PFSK-1 (cell line): ENCODE results near the gene MINDY1.

Experiments used
- FOXP2 ChIP-seq: optimal IDR thresholded peaks from 2 replicates; pipeline ENCODE3; 2011; ENCODE audit warnings: borderline replicate concordance, control low read depth, inconsistent platforms; ENCODE audit not compliant: insufficient read depth; ENCODE audit errors: extremely low read length, extremely low read depth
- POLR2AphosphoS5 ChIP-seq: IDR thresholded peaks from 2 replicates; pipeline ENCODE4 v1.6.1; 2012; ENCODE audit warnings: low read depth, mild to moderate bottlenecking, control low read depth, low read length, moderate library complexity
- SIN3A ChIP-seq: IDR thresholded peaks from 2 replicates; pipeline ENCODE4 v1.6.1; 2012; ENCODE audit warnings: mild to moderate bottlenecking, low read length, moderate library complexity, borderline replicate concordance; ENCODE audit not compliant: insufficient read depth
- TAF1 ChIP-seq: IDR thresholded peaks from 2 replicates; pipeline ENCODE4 v1.6.1; 2012; ENCODE audit warnings: low read length, control low read depth, borderline replicate concordance; ENCODE audit not compliant: insufficient read depth
- TF ChIP-seq, protein P1 (sequence below), 2 experiments: IDR thresholded peaks; 2 replicates each; pipeline versions ENCODE4 v1.6.1 to v1.8.0; 2011 to 2012; ENCODE audit warnings: low read depth in 2 of 2, low read length in 2 of 2, control low read depth in 1 of 2, inconsistent platforms in 1 of 2, mild to moderate bottlenecking in 1 of 2, moderate library complexity in 1 of 2; ENCODE audit not compliant: insufficient read depth in 1 of 2

MINDY1 gene

DNA sequence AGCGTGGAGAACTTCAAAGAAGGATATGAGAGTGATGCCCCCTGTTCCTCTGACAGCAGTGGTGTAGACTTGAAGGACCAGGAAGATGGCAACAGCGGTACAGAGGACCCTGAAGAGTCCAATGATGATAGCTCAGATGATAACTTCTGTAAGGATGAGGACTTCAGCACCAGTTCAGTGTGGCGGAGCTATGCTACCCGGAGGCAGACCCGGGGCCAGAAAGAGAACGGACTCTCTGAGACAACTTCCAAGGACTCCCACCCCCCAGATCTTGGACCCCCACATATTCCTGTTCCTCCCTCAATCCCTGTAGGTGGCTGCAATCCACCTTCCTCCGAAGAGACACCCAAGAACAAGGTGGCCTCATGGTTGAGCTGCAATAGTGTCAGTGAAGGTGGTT, 46.1 kb downstream of the MINDY1 start:
- TF ChIP-seq FOXP2 (no peak), TAF1 (no peak), POLR2AphosphoS5 (no peak), SIN3A (no peak)
- TF ChIP-seq, protein P1, sequence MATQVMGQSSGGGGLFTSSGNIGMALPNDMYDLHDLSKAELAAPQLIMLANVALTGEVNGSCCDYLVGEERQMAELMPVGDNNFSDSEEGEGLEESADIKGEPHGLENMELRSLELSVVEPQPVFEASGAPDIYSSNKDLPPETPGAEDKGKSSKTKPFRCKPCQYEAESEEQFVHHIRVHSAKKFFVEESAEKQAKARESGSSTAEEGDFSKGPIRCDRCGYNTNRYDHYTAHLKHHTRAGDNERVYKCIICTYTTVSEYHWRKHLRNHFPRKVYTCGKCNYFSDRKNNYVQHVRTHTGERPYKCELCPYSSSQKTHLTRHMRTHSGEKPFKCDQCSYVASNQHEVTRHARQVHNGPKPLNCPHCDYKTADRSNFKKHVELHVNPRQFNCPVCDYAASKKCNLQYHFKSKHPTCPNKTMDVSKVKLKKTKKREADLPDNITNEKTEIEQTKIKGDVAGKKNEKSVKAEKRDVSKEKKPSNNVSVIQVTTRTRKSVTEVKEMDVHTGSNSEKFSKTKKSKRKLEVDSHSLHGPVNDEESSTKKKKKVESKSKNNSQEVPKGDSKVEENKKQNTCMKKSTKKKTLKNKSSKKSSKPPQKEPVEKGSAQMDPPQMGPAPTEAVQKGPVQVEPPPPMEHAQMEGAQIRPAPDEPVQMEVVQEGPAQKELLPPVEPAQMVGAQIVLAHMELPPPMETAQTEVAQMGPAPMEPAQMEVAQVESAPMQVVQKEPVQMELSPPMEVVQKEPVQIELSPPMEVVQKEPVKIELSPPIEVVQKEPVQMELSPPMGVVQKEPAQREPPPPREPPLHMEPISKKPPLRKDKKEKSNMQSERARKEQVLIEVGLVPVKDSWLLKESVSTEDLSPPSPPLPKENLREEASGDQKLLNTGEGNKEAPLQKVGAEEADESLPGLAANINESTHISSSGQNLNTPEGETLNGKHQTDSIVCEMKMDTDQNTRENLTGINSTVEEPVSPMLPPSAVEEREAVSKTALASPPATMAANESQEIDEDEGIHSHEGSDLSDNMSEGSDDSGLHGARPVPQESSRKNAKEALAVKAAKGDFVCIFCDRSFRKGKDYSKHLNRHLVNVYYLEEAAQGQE (IDR thresholded peaks at IDR 0.05; ENCODE audit: insufficient read depth in 1 of 2, low read depth in 2 of 2, low read length in 2 of 2), result no peak

DNA sequence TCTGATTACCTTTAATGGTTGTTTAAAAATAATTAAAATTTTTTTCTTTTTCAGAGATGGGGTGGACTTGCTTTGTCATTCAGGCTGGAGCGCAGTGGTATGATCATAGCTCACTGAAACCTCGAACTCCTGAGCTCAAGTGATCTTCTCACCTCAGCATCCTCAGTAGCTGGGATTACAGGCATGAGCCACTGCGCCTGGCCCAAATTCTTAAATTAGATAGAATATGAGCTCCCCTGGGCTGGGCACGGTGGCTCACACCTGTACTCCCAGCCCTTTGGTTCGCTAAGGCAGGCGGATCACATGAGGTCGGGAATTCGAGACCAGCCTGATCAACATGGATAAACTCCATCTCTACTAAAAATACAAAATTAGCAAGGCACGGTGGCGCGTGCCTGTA, 49.0 kb downstream of the MINDY1 start:
- TF ChIP-seq, protein P1 (IDR thresholded peaks at IDR 0.05; ENCODE audit: insufficient read depth in 1 of 2, low read depth in 2 of 2, low read length in 2 of 2), result no peak
- TF ChIP-seq FOXP2, result no peak
- no peak for TF ChIP-seq TAF1
- no peak for TF ChIP-seq POLR2AphosphoS5
- no peak for TF ChIP-seq SIN3A

GRCh38 chr1:150955280-150955679, 51.4 kb downstream of the MINDY1 start:
- TF ChIP-seq, protein P1 (IDR thresholded peaks at IDR 0.05; ENCODE audit: insufficient read depth in 1 of 2, low read depth in 2 of 2, low read length in 2 of 2), result no peak
- TF ChIP-seq POLR2AphosphoS5, result no peak
- TF ChIP-seq SIN3A, result no peak
- TF ChIP-seq TAF1, result no peak
- TF ChIP-seq FOXP2, result no peak

DNA sequence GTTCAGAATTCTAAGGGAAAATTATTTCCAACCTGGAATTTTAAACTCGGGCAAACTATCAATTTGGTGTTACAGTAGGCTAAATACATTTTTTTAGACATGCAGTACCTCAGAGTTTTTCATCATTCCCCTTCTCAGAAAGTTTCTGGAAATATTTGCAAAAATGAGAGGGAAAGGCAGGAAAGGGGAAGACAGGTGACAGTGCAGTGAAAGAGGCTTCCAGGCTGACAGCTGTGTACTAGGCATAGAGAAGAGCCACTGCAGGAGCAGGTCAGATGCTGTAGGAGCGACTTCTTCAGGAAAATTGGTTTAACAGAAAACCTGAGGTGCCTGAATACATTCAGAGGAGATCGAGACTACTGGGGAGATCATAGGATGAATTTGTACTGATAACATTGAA, 52.0 kb downstream of the MINDY1 start:
- no peak for TF ChIP-seq TAF1
- TF ChIP-seq POLR2AphosphoS5, result no peak
- TF ChIP-seq, protein P1 (IDR thresholded peaks at IDR 0.05; ENCODE audit: insufficient read depth in 1 of 2, low read depth in 2 of 2, low read length in 2 of 2), result no peak
- TF ChIP-seq SIN3A, result no peak
- no peak for TF ChIP-seq FOXP2
